Calu3 (cell line): ENCODE measurements around the gene DGLUCY. TPM values are rescaled to one million over a fixed set of nuclear protein-coding genes. Genes with fewer than 3 reads are reported as not detected.

Experiments
- BruUV-seq: library from RNA; stranded (reverse); fragments of 400-500 nt; replicated peaks from 2 replicates; lab custom pipeline; 2021; lab: Mats Ljungman, UMichigan
- CTCF ChIA-PET: fragments of 300-600 bp; sonication (Branson Sonifier 250); formaldehyde crosslinking; loops from one replicate; lab custom pipeline; 2022; ENCODE audit warnings: antibody characterized with exemption; lab: Charles Lee
- DNase-seq: peaks from one replicate; pipeline ENCODE4 v3.0.0; 2022
- H3K27ac Mint-ChIP-seq: one replicate; pipeline ENCODE4 v1.8.0; 2022; ENCODE audit warnings: mixed read lengths; ENCODE audit not compliant: unreplicated experiment
- H3K27me3 Mint-ChIP-seq: one replicate; pipeline ENCODE4 v1.8.0; 2022; ENCODE audit warnings: mixed read lengths; ENCODE audit not compliant: unreplicated experiment
- H3K36me3 Mint-ChIP-seq: one replicate; pipeline ENCODE4 v1.8.0; 2022; ENCODE audit warnings: mild to moderate bottlenecking, moderate library complexity, mixed read lengths; ENCODE audit not compliant: insufficient read depth, unreplicated experiment
- H3K4me1 Mint-ChIP-seq: one replicate; pipeline ENCODE4 v1.8.0; 2022; ENCODE audit warnings: mild to moderate bottlenecking, low read depth, mixed read lengths; ENCODE audit not compliant: unreplicated experiment
- H3K4me3 Mint-ChIP-seq: one replicate; pipeline ENCODE4 v1.8.0; 2022; ENCODE audit warnings: mild to moderate bottlenecking, low read depth, moderate library complexity, mixed read lengths; ENCODE audit not compliant: unreplicated experiment
- H3K9me3 Mint-ChIP-seq: one replicate; pipeline ENCODE4 v1.8.0; 2022; ENCODE audit warnings: low read depth, mixed read lengths; ENCODE audit not compliant: unreplicated experiment
- CTCF ChIP-seq: fragments of 200-600 bp; IDR thresholded peaks from one replicate; pipeline ENCODE4 v1.8.0; 2022; ENCODE audit warnings: antibody characterized with exemption; ENCODE audit not compliant: unreplicated experiment
- intact Hi-C: fragments of 100-400 bp; cut with micrococcal nuclease; formaldehyde crosslinking; loops from one replicate; pipeline ENCODE4 v1.10.0; 2022; ENCODE audit not compliant: unreplicated experiment
- total RNA-seq: library from RNA; stranded (reverse); gene quantifications from 2 replicates; pipeline ENCODE4 v1.2.3, GENCODE V29; 2022

Gene DGLUCY
- total RNA-seq, 1 experiment from 2014 or later, result 69.3 TPM

- peaks cover 8% of the 10 kb centered on the region for H3K4me1 Mint-ChIP-seq
These were observed 45.3 kb downstream of the DGLUCY start for GRCh38 chr14:91159182-91159581.

GRCh38 chr14:91159906-91160305 lies 46.0 kb downstream of the DGLUCY start:
- BruUV-seq, result no TSS peak
- intact Hi-C loops, result no loop called here

More at GRCh38 chr14:91159182-91159581, 45.3 kb downstream of the DGLUCY start:
- no peak overlapping the region for H3K27ac Mint-ChIP-seq
- TF ChIP-seq CTCF, result no peak
- BruUV-seq, result no TSS peak
- peaks cover 15% of the 10 kb centered on the region for H3K36me3 Mint-ChIP-seq
- no peaks in the 10 kb centered on the region for H3K9me3 Mint-ChIP-seq
- DNase-seq, result no peak
- no peak overlapping the region for H3K4me3 Mint-ChIP-seq
- intact Hi-C loops, result no loop called here
- CTCF ChIA-PET, result interaction anchor here (0.6 kb wide), 1 partner anchor 34 kb away, joined by 3 read pairs; no protein-coding TSS in a partner anchor
- H3K27me3 Mint-ChIP-seq, result no peaks in the 10 kb centered on the region

GRCh38 chr14:91163316-91163715 lies 49.4 kb downstream of the DGLUCY start:
- CTCF ChIA-PET, result no interaction called here
- no TSS peak for BruUV-seq
- intact Hi-C loops, result no loop called here
- H3K4me3 Mint-ChIP-seq, result no peak overlapping the region
- no peak overlapping the region for H3K27ac Mint-ChIP-seq
- H3K36me3 Mint-ChIP-seq, result peaks cover 10% of the 10 kb centered on the region
- H3K27me3 Mint-ChIP-seq, result no peaks in the 10 kb centered on the region
- no peak for DNase-seq
- no peaks in the 10 kb centered on the region for H3K4me1 Mint-ChIP-seq
- TF ChIP-seq CTCF, result no peak
- no peaks in the 10 kb centered on the region for H3K9me3 Mint-ChIP-seq

More at GRCh38 chr14:91159906-91160305, 46.0 kb downstream of the DGLUCY start:
- no peak for DNase-seq
- Mint-ChIP-seq H3K4me1 (peaks cover 4% of the 10 kb centered on the region), H3K4me3 (no peak overlapping the region), H3K27me3 (no peaks in the 10 kb centered on the region), H3K36me3 (peaks cover 13% of the 10 kb centered on the region), H3K9me3 (no peaks in the 10 kb centered on the region), H3K27ac (no peak overlapping the region)
- CTCF ChIA-PET, result no interaction called here
- TF ChIP-seq CTCF, result no peak

GRCh38 chr14:91164676-91165075 lies 50.8 kb downstream of the DGLUCY start:
- Mint-ChIP-seq H3K4me3 (no peak overlapping the region), H3K9me3 (no peaks in the 10 kb centered on the region), H3K27me3 (no peaks in the 10 kb centered on the region), H3K4me1 (no peaks in the 10 kb centered on the region), H3K36me3 (peaks cover 7% of the 10 kb centered on the region), H3K27ac (no peak overlapping the region)
- intact Hi-C loops, result no loop called here
- TF ChIP-seq CTCF, result no peak
- BruUV-seq, result no TSS peak
- CTCF ChIA-PET, result interaction anchor here (0.9 kb wide), 1 partner anchor 40 kb away, joined by 5 read pairs; no protein-coding TSS in a partner anchor
- no peak for DNase-seq
